GM18858 (cell line): ENCODE data around the gene NEURL4.

Source experiments
- ATAC-seq: cut with Tn5 transposase; IDR thresholded peaks from one replicate; pipeline ENCODE4 v1.9.1; 2021; ENCODE audit not compliant: unreplicated experiment

NEURL4 gene

DNA sequence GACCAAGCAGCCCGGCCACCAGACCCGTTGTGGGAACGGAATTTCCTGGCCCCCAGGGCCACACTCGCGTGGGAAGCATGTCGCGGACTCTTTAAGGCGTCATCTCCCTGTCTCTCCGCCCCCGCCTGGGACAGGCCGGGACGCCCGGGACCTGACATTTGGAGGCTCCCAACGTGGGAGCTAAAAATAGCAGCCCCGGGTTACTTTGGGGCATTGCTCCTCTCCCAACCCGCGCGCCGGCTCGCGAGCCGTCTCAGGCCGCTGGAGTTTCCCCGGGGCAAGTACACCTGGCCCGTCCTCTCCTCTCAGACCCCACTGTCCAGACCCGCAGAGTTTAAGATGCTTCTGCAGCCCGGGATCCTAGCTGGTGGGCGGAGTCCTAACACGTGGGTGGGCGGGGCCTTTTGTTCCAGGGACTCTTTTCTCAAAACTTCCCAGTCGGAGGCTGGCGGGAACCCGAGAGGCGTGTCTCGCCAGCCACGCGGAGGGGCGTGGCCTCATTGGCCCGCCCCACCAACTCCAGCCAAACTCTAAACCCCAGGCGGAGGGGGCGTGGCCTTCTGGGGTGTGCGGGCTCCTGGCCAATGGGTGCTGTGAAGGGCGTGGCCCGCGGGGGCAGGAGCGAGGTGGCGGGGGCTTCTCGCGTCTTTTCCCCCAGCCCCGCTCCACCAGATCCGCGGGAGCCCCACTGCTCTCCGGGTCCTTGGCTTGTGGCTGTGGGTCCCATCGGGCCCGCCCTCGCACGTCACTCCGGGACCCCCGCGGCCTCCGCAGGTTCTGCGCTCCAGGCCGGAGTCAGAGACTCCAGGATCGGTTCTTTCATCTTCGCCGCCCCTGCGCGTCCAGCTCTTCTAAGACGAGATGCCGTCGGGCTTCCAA, 47.8 kb downstream of the NEURL4 start, which contains the start of gene SLC2A4:
TSS of gene SLC2A4 (plus strand) at position 645 of the 879 bp plus-strand sequence. CDS start at position 862, 217 bp downstream.
- no peak for ATAC-seq

GRCh38 chr17:7280519-7281073, 48.5 kb downstream of the NEURL4 start:
- ATAC-seq, result no peak

- ATAC-seq, result no peak
Measured at GRCh38 chr17:7279448-7279847, 49.7 kb downstream of the NEURL4 start.

- no peak for ATAC-seq
Measured at GRCh38 chr17:7266784-7267183, 62.4 kb downstream of the NEURL4 start.
